Mesenchymal stem cell (in vitro differentiated cells and primary cell): ENCODE data around the gene PIP4K2A.

Experiments
- DNase-seq: peaks from one replicate; pipeline ENCODE4 v3.0.0-alpha.2; 2013
- H2AFZ ChIP-seq: one replicate; pipeline ENCODE4 v1.6.1; 2013; ENCODE audit warnings: low read depth, mild to moderate bottlenecking, control low read depth, inconsistent platforms, low read length, moderate library complexity
- H2AK5ac ChIP-seq: 2 replicates; pipeline ENCODE4 v1.6.1; 2013; ENCODE audit warnings: low read length, moderate library complexity, mild to moderate bottlenecking, inconsistent platforms; ENCODE audit not compliant: severe bottlenecking
- H2BK120ac ChIP-seq: one replicate; pipeline ENCODE4 v1.6.1; 2013; ENCODE audit warnings: low read depth, mild to moderate bottlenecking, inconsistent platforms, low read length, moderate library complexity
- H2BK12ac ChIP-seq, 2 experiments: one replicate each; pipeline ENCODE4 v1.6.1; 2013; ENCODE audit warnings: inconsistent platforms in 2 of 2, low read length in 2 of 2, mild to moderate bottlenecking in 2 of 2, moderate library complexity in 2 of 2, control low read depth in 1 of 2
- H2BK15ac ChIP-seq: one replicate; pipeline ENCODE4 v1.6.1; 2013; ENCODE audit warnings: mild to moderate bottlenecking, low read depth, inconsistent platforms; ENCODE audit not compliant: poor library complexity, severe bottlenecking
- H2BK5ac ChIP-seq: 2 replicates; pipeline ENCODE4 v1.6.1; 2013; ENCODE audit warnings: low read depth, mild to moderate bottlenecking, low read length, control low read depth, inconsistent platforms; ENCODE audit not compliant: poor library complexity, severe bottlenecking
- H3K14ac ChIP-seq, 2 experiments: one replicate each; pipeline ENCODE4 v1.6.1; 2013; ENCODE audit warnings: inconsistent platforms in 2 of 2, low read length in 2 of 2, control low read depth in 1 of 2, mild to moderate bottlenecking in 1 of 2, moderate library complexity in 1 of 2
- H3K18ac ChIP-seq, 2 experiments: one replicate each; pipeline ENCODE4 v1.6.1; 2013; ENCODE audit warnings: inconsistent platforms in 2 of 2, low read length in 2 of 2, control low read depth in 1 of 2, low read depth in 1 of 2, mild to moderate bottlenecking in 1 of 2
- H3K23ac ChIP-seq, 2 experiments: one replicate each; pipeline ENCODE4 v1.6.1; 2013; ENCODE audit warnings: inconsistent platforms in 2 of 2, low read length in 2 of 2, mild to moderate bottlenecking in 2 of 2, moderate library complexity in 2 of 2, control low read depth in 1 of 2
- H3K27ac ChIP-seq: 2 replicates; pipeline ENCODE4 v1.5.1; 2013; ENCODE audit warnings: mild to moderate bottlenecking, moderate library complexity, low read length, control low read depth, inconsistent platforms; ENCODE audit not compliant: poor library complexity, severe bottlenecking
- H3K27me3 ChIP-seq, 2 experiments: 2 replicates each; pipeline versions ENCODE4 v1.6.1 to v1.7.0; 2013; ENCODE audit warnings: low read length in 2 of 2, mild to moderate bottlenecking in 2 of 2, moderate library complexity in 2 of 2, control low read depth in 1 of 2, inconsistent platforms in 1 of 2; ENCODE audit not compliant: control insufficient read depth in 1 of 2, insufficient read depth in 1 of 2
- H3K36me3 ChIP-seq, 2 experiments: 2 replicates each; pipeline versions ENCODE4 v1.6.1 to v1.7.0; 2013; ENCODE audit warnings: low read length in 2 of 2, control low read depth in 1 of 2, inconsistent platforms in 1 of 2, low read depth in 1 of 2, mild to moderate bottlenecking in 1 of 2; ENCODE audit not compliant: insufficient read depth in 2 of 2, control insufficient read depth in 1 of 2
- H3K4ac ChIP-seq, 2 experiments: one replicate each; pipeline ENCODE4 v1.6.1; 2013; ENCODE audit warnings: inconsistent platforms in 2 of 2, low read length in 2 of 2, mild to moderate bottlenecking in 2 of 2, moderate library complexity in 2 of 2, control low read depth in 1 of 2, low read depth in 1 of 2
- H3K4me1 ChIP-seq: 2 replicates; pipeline ENCODE4 v1.6.1; 2013; ENCODE audit warnings: low read depth, low read length, control low read depth; ENCODE audit not compliant: control insufficient read depth, insufficient read depth
- H3K4me2 ChIP-seq: 2 replicates; pipeline ENCODE4 v1.6.1; 2013; ENCODE audit warnings: low read length, mild to moderate bottlenecking, inconsistent platforms; ENCODE audit not compliant: poor library complexity, severe bottlenecking
- H3K4me3 ChIP-seq, 2 experiments: 2 replicates each; pipeline versions ENCODE4 v1.5.1 to v1.7.0; 2013; ENCODE audit warnings: low read length in 2 of 2, mild to moderate bottlenecking in 2 of 2, control low read depth in 1 of 2, low read depth in 1 of 2; ENCODE audit not compliant: insufficient read depth in 1 of 2
- H3K79me1 ChIP-seq: replicated peaks from 2 replicates; pipeline ENCODE4 v1.6.1; 2013; ENCODE audit warnings: mild to moderate bottlenecking, control low read depth, low read length, inconsistent platforms; ENCODE audit not compliant: poor library complexity, severe bottlenecking
- H3K9ac ChIP-seq: 2 replicates; pipeline ENCODE4 v1.7.0; 2013; ENCODE audit warnings: mild to moderate bottlenecking, low read length, moderate library complexity
- H3K9me3 ChIP-seq: 2 replicates; pipeline ENCODE4 v1.7.0; 2013; ENCODE audit warnings: mild to moderate bottlenecking, low read length; ENCODE audit not compliant: control insufficient read depth
- H4K8ac ChIP-seq: one replicate; pipeline ENCODE4 v1.6.1; 2013; ENCODE audit warnings: inconsistent platforms, mild to moderate bottlenecking, low read length, moderate library complexity
- H4K91ac ChIP-seq: one replicate; pipeline ENCODE4 v1.6.1; 2013; ENCODE audit warnings: mild to moderate bottlenecking, low read length, inconsistent platforms
- WGBS: methylation state at CpG from one replicate; pipeline ENCODE4 v1.1.7; 2013; ENCODE audit warnings: mixed read lengths; 5-methylcytosine and 5-hydroxymethylcytosine counted together

Gene PIP4K2A

GRCh38 chr10:22554461-22555182 lies 159.8 kb downstream of the PIP4K2A start:
- H3K36me3 ChIP-seq, result peaks cover 11 to 33% of the 10 kb centered on the region in 2 experiments
- no peak overlapping the region for H4K8ac ChIP-seq
- no peak overlapping the region for H2BK12ac ChIP-seq
- H3K27ac ChIP-seq, result no peak overlapping the region
- no peak overlapping the region for H4K91ac ChIP-seq
- WGBS, result 64% methylated on average over 29 of the region's 29 CpGs
- no peaks in the 10 kb centered on the region for H3K9me3 ChIP-seq
- peak overlapping the region in 1 of 2 experiments; percentile 35 for H3K4ac ChIP-seq
- no peak overlapping the region for H2AK5ac ChIP-seq
- no peak overlapping the region for H3K14ac ChIP-seq
- no peak overlapping the region for H2BK5ac ChIP-seq
- H3K23ac ChIP-seq, result no peak overlapping the region
- H2AFZ ChIP-seq, result no peak overlapping the region
- H3K18ac ChIP-seq, result no peak overlapping the region
- H3K4me3 ChIP-seq, result peak overlapping the region in 1 of 2 experiments; percentile 69
- H3K4me1 ChIP-seq, result peaks cover 5% of the 10 kb centered on the region
- H2BK120ac ChIP-seq, result no peak overlapping the region
- H3K4me2 ChIP-seq, result peak overlapping the region; percentile 34
- peaks cover 17% of the 10 kb centered on the region for H3K79me1 ChIP-seq
- H3K9ac ChIP-seq, result peak overlapping the region; percentile 89
- peak; percentile 82 for DNase-seq
- no peaks in the 10 kb centered on the region for H3K27me3 ChIP-seq
- H2BK15ac ChIP-seq, result no peak overlapping the region

GRCh38 chr10:22553452-22553995 lies 160.9 kb downstream of the PIP4K2A start:
- Histone ChIP-seq H3K27me3 (no peaks in the 10 kb centered on the region), H3K4me1 (peaks cover 5% of the 10 kb centered on the region), H4K91ac (no peak overlapping the region), H3K4me3 (peak overlapping the region in 1 of 2 experiments; percentile 69), H3K4me2 (no peak overlapping the region), H2BK120ac (no peak overlapping the region), H3K36me3 (peaks cover 14 to 28% of the 10 kb centered on the region in 2 experiments), H3K79me1 (peaks cover 15% of the 10 kb centered on the region), H3K18ac (no peak overlapping the region), H3K9me3 (no peaks in the 10 kb centered on the region), H2AK5ac (no peak overlapping the region), H3K27ac (no peak overlapping the region), H4K8ac (no peak overlapping the region), H2BK5ac (no peak overlapping the region), H3K9ac (peak overlapping the region; percentile 89), H3K4ac (no peak overlapping the region), H3K23ac (no peak overlapping the region), H2BK12ac (no peak overlapping the region), H2BK15ac (no peak overlapping the region), H3K14ac (no peak overlapping the region), H2AFZ (no peak overlapping the region)
- DNase-seq, result no peak
- WGBS, result 100% methylated on average over 3 of the region's 7 CpGs

GRCh38 chr10:22552888-22553378 lies 161.4 kb downstream of the PIP4K2A start:
- Histone ChIP-seq H3K79me1 (peaks cover 15% of the 10 kb centered on the region), H3K27ac (no peak overlapping the region), H3K36me3 (peaks cover 14 to 34% of the 10 kb centered on the region in 2 experiments), H3K4ac (no peak overlapping the region), H4K8ac (no peak overlapping the region), H2BK120ac (no peak overlapping the region), H3K4me2 (no peak overlapping the region), H3K27me3 (no peaks in the 10 kb centered on the region), H2BK5ac (no peak overlapping the region), H4K91ac (no peak overlapping the region), H2AK5ac (no peak overlapping the region), H3K23ac (no peak overlapping the region), H2BK15ac (no peak overlapping the region), H3K14ac (no peak overlapping the region), H3K18ac (no peak overlapping the region), H2AFZ (no peak overlapping the region), H2BK12ac (no peak overlapping the region), H3K4me1 (peaks cover 5% of the 10 kb centered on the region), H3K9ac (no peak overlapping the region), H3K4me3 (no peak overlapping the region), H3K9me3 (no peaks in the 10 kb centered on the region)
- 67% methylated on average over 4 of the region's 5 CpGs for WGBS
- DNase-seq, result peak; percentile 44

GRCh38 chr10:22551681-22552365 lies 162.6 kb downstream of the PIP4K2A start:
- H3K27me3 ChIP-seq, result no peaks in the 10 kb centered on the region

More at GRCh38 chr10:22551681-22552365, 162.6 kb downstream of the PIP4K2A start:
- Histone ChIP-seq H2BK5ac (no peak overlapping the region), H2AFZ (no peak overlapping the region), H3K23ac (no peak overlapping the region), H3K4me3 (no peak overlapping the region), H2AK5ac (no peak overlapping the region), H2BK120ac (no peak overlapping the region), H3K27ac (no peak overlapping the region), H4K91ac (no peak overlapping the region), H3K4me1 (peaks cover 5% of the 10 kb centered on the region), H3K9ac (no peak overlapping the region), H3K4ac (no peak overlapping the region), H3K9me3 (no peaks in the 10 kb centered on the region), H2BK12ac (no peak overlapping the region), H3K14ac (no peak overlapping the region), H2BK15ac (no peak overlapping the region), H4K8ac (no peak overlapping the region), H3K36me3 (peaks cover 18 to 45% of the 10 kb centered on the region in 2 experiments), H3K79me1 (peaks cover 13% of the 10 kb centered on the region), H3K4me2 (no peak overlapping the region), H3K18ac (no peak overlapping the region)
- 88% methylated on average over 7 of the region's 7 CpGs for WGBS
- no peak for DNase-seq
